ENCODE results near the gene RBM10.
"Not testable (repeated sequence)": the region's sequence is repeated elsewhere in the genome, so short reads cannot be mapped to it uniquely, and the experiment has no call there.

Gene RBM10

DNA sequence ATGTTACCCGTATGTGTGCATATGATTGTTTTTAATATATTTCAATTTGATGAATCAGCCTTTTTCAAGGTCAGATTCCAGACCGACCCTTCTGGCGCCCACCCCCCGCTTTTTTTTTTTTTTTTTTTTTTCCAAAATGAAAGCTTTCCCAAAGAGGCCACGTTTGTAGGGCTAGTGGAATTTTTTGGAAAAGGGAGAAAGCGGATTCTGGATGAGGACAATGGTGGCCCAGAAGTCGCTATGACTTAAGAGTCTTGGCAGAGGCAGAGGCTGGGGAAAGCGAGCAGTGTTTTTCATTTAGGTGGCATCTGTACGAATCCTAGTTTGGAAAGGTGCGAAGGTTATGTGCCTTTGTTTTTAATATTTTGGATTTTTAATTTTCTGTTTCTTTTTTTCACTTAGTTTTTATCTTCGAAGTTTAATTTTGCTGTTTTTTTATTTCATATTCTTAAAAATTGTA is 15.1 kb upstream of the RBM10 start:
- Histone ChIP-seq H3K9ac (ENCODE audit: low read depth, low read length) (no peak overlapping the region), H3K9me3 (ENCODE audit: insufficient read depth, low read depth, low read length) (no peaks in the 10 kb centered on the region), H3K36me3 (ENCODE audit: insufficient read depth, low read length) (no peaks in the 10 kb centered on the region), H3K4me1 (ENCODE audit: insufficient read depth, low read length) (no peaks in the 10 kb centered on the region), H3K27me3 (ENCODE audit: insufficient read depth, low read length) (no peaks in the 10 kb centered on the region), H3K4me3 (ENCODE audit: low read length) (peak overlapping the region; percentile 65), H3K27ac (ENCODE audit: low read depth, low read length) (no peak overlapping the region)
- 56% methylated on average over 6 of the region's 11 CpGs for WGBS

DNA sequence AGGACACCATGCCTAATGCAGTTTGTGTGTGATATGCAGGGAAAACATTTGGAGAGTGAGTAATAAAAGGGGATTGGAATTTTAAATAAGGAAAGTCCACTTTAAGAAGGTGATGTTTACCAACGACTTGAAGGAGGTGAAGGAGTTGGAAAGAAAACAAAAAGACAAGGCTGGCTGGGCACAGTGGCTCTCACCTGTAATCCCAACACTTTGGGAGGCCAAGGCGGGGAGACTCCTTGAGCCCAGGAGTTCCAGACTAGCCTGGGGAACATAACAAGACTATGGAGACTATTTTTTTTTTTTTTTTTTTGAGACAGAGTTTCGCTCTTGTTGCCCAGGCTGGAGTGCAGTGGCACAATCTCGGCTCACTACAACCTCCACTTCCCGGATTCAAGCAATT is 11.5 kb upstream of the RBM10 start:
- no peaks in the 10 kb centered on the region for H3K27me3 ChIP-seq (ENCODE audit: insufficient read depth, low read length)
- WGBS: 82% methylated on average over 1 of the region's 5 CpGs
- H3K36me3 ChIP-seq (ENCODE audit: insufficient read depth, low read length): no peaks in the 10 kb centered on the region
- H3K4me3 ChIP-seq (ENCODE audit: low read length): no peak overlapping the region
- H3K4me1 ChIP-seq (ENCODE audit: insufficient read depth, low read length): no peaks in the 10 kb centered on the region
- no peaks in the 10 kb centered on the region for H3K9me3 ChIP-seq (ENCODE audit: insufficient read depth, low read depth, low read length)
- no peak overlapping the region for H3K9ac ChIP-seq (ENCODE audit: low read depth, low read length)
- no peak overlapping the region for H3K27ac ChIP-seq (ENCODE audit: low read depth, low read length)

DNA sequence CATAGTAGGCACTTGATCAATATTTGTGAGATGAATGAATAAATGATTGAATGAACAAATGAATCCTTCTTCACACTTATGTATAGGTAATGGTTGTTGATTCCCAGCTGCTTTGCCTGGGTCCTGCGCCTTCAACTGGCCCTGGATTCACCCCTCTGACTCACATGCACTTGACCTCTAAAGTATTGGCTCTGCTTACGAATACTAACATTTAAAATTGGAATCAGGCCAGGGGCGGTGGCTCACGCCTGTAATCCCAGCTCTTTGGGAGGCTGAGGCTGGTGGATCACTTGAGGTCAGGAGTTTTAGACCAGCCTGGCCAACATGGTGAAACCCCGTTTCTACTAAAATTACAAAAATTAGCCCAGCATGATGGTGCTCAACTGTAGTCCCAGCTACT is 9.4 kb upstream of the RBM10 start:
- not testable (repeated sequence) for H3K27me3 ChIP-seq (ENCODE audit: insufficient read depth, low read length); H3K9me3 ChIP-seq (ENCODE audit: insufficient read depth, low read depth, low read length); H3K9ac ChIP-seq (ENCODE audit: low read depth, low read length); H3K27ac ChIP-seq (ENCODE audit: low read depth, low read length); H3K36me3 ChIP-seq (ENCODE audit: insufficient read depth, low read length); H3K4me3 ChIP-seq (ENCODE audit: low read length); H3K4me1 ChIP-seq (ENCODE audit: insufficient read depth, low read length)
- 91% methylated on average over 5 of the region's 5 CpGs for WGBS

DNA sequence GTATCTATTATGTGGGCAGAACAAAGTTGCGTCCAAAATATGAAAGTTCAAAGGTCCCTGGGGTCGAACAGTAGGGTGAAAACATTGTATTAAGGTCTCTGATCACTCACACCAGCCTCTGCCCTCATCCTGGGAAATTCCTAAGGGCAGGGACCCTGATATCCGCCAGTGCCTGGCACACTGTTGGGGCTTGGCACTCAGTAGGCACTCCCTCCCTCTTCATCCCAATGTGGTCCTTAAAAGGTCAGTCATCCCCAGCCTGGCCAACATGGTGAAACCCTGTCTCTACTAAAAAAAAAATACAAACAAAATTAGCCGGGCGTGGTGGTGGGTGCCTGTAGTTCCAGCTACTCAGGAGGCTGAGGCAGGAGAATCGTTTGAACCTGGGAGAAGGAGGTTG is 6.8 kb upstream of the RBM10 start:
- Histone ChIP-seq H3K9me3 (ENCODE audit: insufficient read depth, low read depth, low read length) (no peaks in the 10 kb centered on the region), H3K9ac (ENCODE audit: low read depth, low read length) (no peak overlapping the region), H3K4me3 (ENCODE audit: low read length) (no peak overlapping the region), H3K27ac (ENCODE audit: low read depth, low read length) (no peak overlapping the region), H3K4me1 (ENCODE audit: insufficient read depth, low read length) (no peaks in the 10 kb centered on the region), H3K27me3 (ENCODE audit: insufficient read depth, low read length) (no peaks in the 10 kb centered on the region), H3K36me3 (ENCODE audit: insufficient read depth, low read length) (peaks cover 13% of the 10 kb centered on the region)
- 86% methylated on average over 6 of the region's 6 CpGs for WGBS

- H3K9me3 ChIP-seq (ENCODE audit: insufficient read depth, low read depth, low read length): no peaks in the 10 kb centered on the region
- H3K4me3 ChIP-seq (ENCODE audit: low read length): peak overlapping the region; percentile 98
- WGBS: 8% methylated on average over 43 of the region's 46 CpGs
- H3K27me3 ChIP-seq (ENCODE audit: insufficient read depth, low read length): no peaks in the 10 kb centered on the region
- 0 out of 2 replicates have a peak, but pooled peaks cover 5% of the 10 kb centered on the region for H3K4me1 ChIP-seq (ENCODE audit: insufficient read depth, low read length)
- H3K36me3 ChIP-seq (ENCODE audit: insufficient read depth, low read length): peaks cover 24% of the 10 kb centered on the region
- H3K27ac ChIP-seq (ENCODE audit: low read depth, low read length): peak overlapping the region; percentile 97
- peak overlapping the region; percentile 95 for H3K9ac ChIP-seq (ENCODE audit: low read depth, low read length)
These were observed 961 bp upstream of the RBM10 start for GRCh38 chrX:47143894-47144625.

DNA sequence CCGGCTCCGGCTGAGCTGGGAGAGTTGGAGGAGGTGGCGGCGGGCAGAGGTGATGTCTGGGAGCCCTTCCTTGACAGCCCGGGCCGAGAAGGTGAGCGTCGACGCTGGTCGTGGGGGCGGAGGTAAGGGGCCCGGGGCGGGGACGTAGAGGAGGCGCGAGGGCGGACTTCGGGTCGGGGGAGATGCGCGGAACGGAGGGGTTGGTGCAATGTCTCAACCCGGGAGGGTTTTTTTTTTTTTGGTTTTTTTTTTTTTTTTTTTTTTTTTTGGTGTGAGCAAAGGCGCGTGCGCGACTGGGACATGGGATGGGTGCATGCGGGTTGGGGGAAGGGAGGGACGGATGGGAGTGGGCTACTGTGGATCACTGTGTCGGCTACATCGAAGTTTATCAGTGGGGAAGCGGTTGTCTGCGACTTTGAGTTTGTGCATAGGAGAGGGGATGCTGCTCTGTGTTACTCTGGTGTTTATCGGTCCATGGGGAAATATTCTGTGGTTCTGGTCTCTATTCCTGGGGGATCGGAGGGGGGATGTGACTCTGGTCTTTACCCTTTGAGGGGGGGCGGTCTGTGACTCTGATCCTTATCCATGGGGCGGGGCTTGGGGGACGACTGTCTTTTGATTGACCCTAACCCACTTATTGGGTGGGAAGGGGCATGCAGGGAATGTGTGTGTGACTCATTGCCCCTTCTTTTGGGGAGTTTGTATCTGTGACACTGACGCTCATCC is 537 bp downstream of the RBM10 start:
- Histone ChIP-seq H3K36me3 (ENCODE audit: insufficient read depth, low read length) (peaks cover 25% of the 10 kb centered on the region), H3K27me3 (ENCODE audit: insufficient read depth, low read length) (no peaks in the 10 kb centered on the region), H3K9me3 (ENCODE audit: insufficient read depth, low read depth, low read length) (no peaks in the 10 kb centered on the region), H3K27ac (ENCODE audit: low read depth, low read length) (peak overlapping the region; percentile 97), H3K4me1 (ENCODE audit: insufficient read depth, low read length) (0 out of 2 replicates have a peak, but pooled peaks cover 5% of the 10 kb centered on the region), H3K4me3 (ENCODE audit: low read length) (peak overlapping the region; percentile 98), H3K9ac (ENCODE audit: low read depth, low read length) (peak overlapping the region; percentile 95)
- WGBS: 1% methylated on average over 39 of the region's 39 CpGs

GRCh38 chrX:47146121-47146935 is 1.3 kb downstream of the RBM10 start:
- 19% methylated on average over 7 of the region's 10 CpGs for WGBS
- H3K9ac ChIP-seq (ENCODE audit: low read depth, low read length): peak overlapping the region; percentile 95
- H3K9me3 ChIP-seq (ENCODE audit: insufficient read depth, low read depth, low read length): no peaks in the 10 kb centered on the region
- no peak overlapping the region for H3K27ac ChIP-seq (ENCODE audit: low read depth, low read length)
- 0 out of 2 replicates have a peak, but pooled peaks cover 5% of the 10 kb centered on the region for H3K4me1 ChIP-seq (ENCODE audit: insufficient read depth, low read length)
- H3K36me3 ChIP-seq (ENCODE audit: insufficient read depth, low read length): peaks cover 29% of the 10 kb centered on the region
- peak overlapping the region; percentile 98 for H3K4me3 ChIP-seq (ENCODE audit: low read length)
- H3K27me3 ChIP-seq (ENCODE audit: insufficient read depth, low read length): no peaks in the 10 kb centered on the region

- H3K27me3 ChIP-seq (ENCODE audit: insufficient read depth, low read length): no peaks in the 10 kb centered on the region
- no peak overlapping the region for H3K27ac ChIP-seq (ENCODE audit: low read depth, low read length)
- no peak overlapping the region for H3K9ac ChIP-seq (ENCODE audit: low read depth, low read length)
- whole genome bisulfite sequencing: 88% methylated on average over 12 of the region's 12 CpGs
- peak overlapping the region; percentile 98 for H3K4me3 ChIP-seq (ENCODE audit: low read length)
- H3K36me3 ChIP-seq (ENCODE audit: insufficient read depth, low read length): peaks cover 32% of the 10 kb centered on the region
- no peaks in the 10 kb centered on the region for H3K9me3 ChIP-seq (ENCODE audit: insufficient read depth, low read depth, low read length)
- 0 out of 2 replicates have a peak, but pooled peaks cover 5% of the 10 kb centered on the region for H3K4me1 ChIP-seq (ENCODE audit: insufficient read depth, low read length)
These were observed 2.2 kb downstream of the RBM10 start for GRCh38 chrX:47146936-47147859.

DNA sequence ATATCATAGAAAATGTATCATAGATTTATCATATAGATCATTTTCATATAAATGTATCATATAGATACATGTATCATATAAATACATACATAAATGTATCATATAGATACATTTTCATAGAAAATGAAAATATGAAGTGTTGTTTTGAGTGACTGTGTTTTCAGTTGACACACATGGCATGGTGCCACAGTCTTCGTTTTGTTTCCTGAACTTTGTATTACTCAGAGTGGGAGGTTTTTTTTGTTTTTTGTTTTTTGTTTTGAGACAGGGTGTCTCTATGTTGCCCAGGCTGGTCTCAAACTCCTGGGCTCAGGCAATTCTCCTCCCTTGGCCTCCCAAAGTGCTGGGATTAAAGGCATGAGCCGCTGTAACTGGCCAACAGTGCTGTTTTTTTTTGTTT is 3.9 kb downstream of the RBM10 start:
- WGBS: 94% methylated on average over 2 of the region's 2 CpGs
- H3K36me3 ChIP-seq (ENCODE audit: insufficient read depth, low read length): peaks cover 33% of the 10 kb centered on the region

GRCh38 chrX:47151435-47151834 is 6.4 kb downstream of the RBM10 start:
- Histone ChIP-seq H3K9me3 (ENCODE audit: insufficient read depth, low read depth, low read length) (no peaks in the 10 kb centered on the region), H3K27me3 (ENCODE audit: insufficient read depth, low read length) (no peaks in the 10 kb centered on the region), H3K4me3 (ENCODE audit: low read length) (no peak overlapping the region), H3K4me1 (ENCODE audit: insufficient read depth, low read length) (0 out of 2 replicates have a peak, but pooled peaks cover 4% of the 10 kb centered on the region), H3K27ac (ENCODE audit: low read depth, low read length) (no peak overlapping the region), H3K36me3 (ENCODE audit: insufficient read depth, low read length) (peaks cover 48% of the 10 kb centered on the region), H3K9ac (ENCODE audit: low read depth, low read length) (no peak overlapping the region)

More for the DNA sequence above, 3.9 kb downstream of the RBM10 start:
- no peak overlapping the region for H3K9ac ChIP-seq (ENCODE audit: low read depth, low read length)
- H3K4me3 ChIP-seq (ENCODE audit: low read length): no peak overlapping the region
- H3K4me1 ChIP-seq (ENCODE audit: insufficient read depth, low read length): 0 out of 2 replicates have a peak, but pooled peaks cover 5% of the 10 kb centered on the region
- no peak overlapping the region for H3K27ac ChIP-seq (ENCODE audit: low read depth, low read length)
- no peaks in the 10 kb centered on the region for H3K9me3 ChIP-seq (ENCODE audit: insufficient read depth, low read depth, low read length)
- no peaks in the 10 kb centered on the region for H3K27me3 ChIP-seq (ENCODE audit: insufficient read depth, low read length)
